ENCODE results near the gene COL9A3.

COL9A3 gene

GRCh38 chr20:62797671-62798532 is 18.9 kb upstream of the COL9A3 start:
- DNase-seq = no peak

- DNase-seq = no peak
These were observed 17.8 kb upstream of the COL9A3 start for GRCh38 chr20:62799036-62799435.

- DNase-seq = no peak
These were observed 17.4 kb upstream of the COL9A3 start for GRCh38 chr20:62799459-62799858.

GRCh38 chr20:62799873-62800272 is 17.0 kb upstream of the COL9A3 start:
- no peak for DNase-seq

- no peak for DNase-seq
These were observed 16.3 kb upstream of the COL9A3 start for GRCh38 chr20:62800314-62801259.

- no peak for DNase-seq
These were observed 15.4 kb upstream of the COL9A3 start for GRCh38 chr20:62801284-62802010.

GRCh38 chr20:62802026-62802712 is 14.7 kb upstream of the COL9A3 start:
- no peak for DNase-seq

GRCh38 chr20:62804021-62804626 is 12.7 kb upstream of the COL9A3 start:
- DNase-seq = peak in 1 of 2 experiments; percentile 52

GRCh38 chr20:62804627-62805154 is 12.2 kb upstream of the COL9A3 start, which contains the start of gene OGFR:
TSS of gene OGFR (plus strand) at chr20:62804835. CDS start at chr20:62804860, 25 bp downstream.
- DNase-seq = peak; percentile 45 to 59

- no peak for DNase-seq
These were observed 11.6 kb upstream of the COL9A3 start for GRCh38 chr20:62805155-62805710.

- peak in 1 of 2 experiments; percentile 33 for DNase-seq
These were observed 11.0 kb upstream of the COL9A3 start for GRCh38 chr20:62805711-62806382.

- DNase-seq = no peak
These were observed 10.3 kb upstream of the COL9A3 start for GRCh38 chr20:62806383-62807050.

GRCh38 chr20:62807444-62808210 is 9.2 kb upstream of the COL9A3 start:
- DNase-seq = no peak

GRCh38 chr20:62808211-62808865 is 8.5 kb upstream of the COL9A3 start:
- DNase-seq = peak in 1 of 2 experiments; percentile 46

GRCh38 chr20:62809530-62810428 is 7.1 kb upstream of the COL9A3 start:
- no peak for DNase-seq

GRCh38 chr20:62811320-62811719 is 5.5 kb upstream of the COL9A3 start:
- no peak for DNase-seq

GRCh38 chr20:62811720-62812119 is 5.1 kb upstream of the COL9A3 start:
- no peak for DNase-seq
